ENCODE data around the gene RIN3. TPM values are rescaled to one million over a fixed set of nuclear protein-coding genes. Genes with fewer than 3 reads are reported as not detected.

RIN3 gene
- total RNA-seq, 1 experiment from 2014 or later = 14.8 TPM

GRCh38 chr14:92565718-92566115 is 52.1 kb downstream of the RIN3 start:
- Histone ChIP-seq H2AFZ (no peak overlapping the region), H3K4me2 (peak overlapping the region; percentile 70), H3K27me3 (ENCODE audit: insufficient read depth, low read depth) (no peaks in the 10 kb centered on the region), H4K20me1 (ENCODE audit: insufficient read depth) (no peaks in the 10 kb centered on the region), H3K9me2 (ENCODE audit: insufficient read depth) (no peaks in the 10 kb centered on the region), H3F3A (ENCODE audit: insufficient read depth, low read depth) (peaks cover 37% of the 10 kb centered on the region), H3K27ac (peak overlapping the region; percentile 87), H3K4me1 (replicated peaks; ENCODE audit: insufficient read depth) (peaks cover 52% of the 10 kb centered on the region), H3K36me3 (ENCODE audit: low read depth) (peaks cover 10% of the 10 kb centered on the region; the same call in 1 of the 2 replicates), H3K9me3 (ENCODE audit: insufficient read depth, low read depth) (no peaks in the 10 kb centered on the region; the same call in 1 of the 2 replicates), H3K79me2 (ENCODE audit: low read depth) (peaks cover 42% of the 10 kb centered on the region), H3K4me3 (peak overlapping the region; percentile 30)
- no peak for TF ChIP-seq EZH2 (IDR thresholded peaks at IDR 0.05; ENCODE audit: low read depth)
- no peak for TF ChIP-seq CTCF (conservative IDR thresholded peaks at IDR 0.05)
- ChIA-PET POLR2A (ENCODE audit: unreplicated experiment) (interaction anchor here (0.7 kb wide), 2 partner anchors 29 to 106 kb away, joined by 3 to 4 read pairs; no protein-coding TSS in a partner anchor), CTCF (interaction anchor here (1.0 kb wide), 1 partner anchor 21 kb away, joined by 4 read pairs; no protein-coding TSS in a partner anchor)
- intact Hi-C loops (cut with micrococcal nuclease; ENCODE audit: unreplicated experiment) = loop anchor here (1.0 kb wide), 1 partner anchor 93 kb away; no protein-coding TSS in a partner anchor
- DNase-seq = peak; percentile 60 to 90
- BruUV-seq (replicated peaks) = no TSS peak

- peaks cover 34% of the 10 kb centered on the region for H3K79me2 ChIP-seq (ENCODE audit: low read depth)
- no peaks in the 10 kb centered on the region; the same call in 1 of the 2 replicates for H3K9me3 ChIP-seq (ENCODE audit: insufficient read depth, low read depth)
- H3K4me1 ChIP-seq (replicated peaks; ENCODE audit: insufficient read depth) = peaks cover 46% of the 10 kb centered on the region
- ChIA-PET POLR2A (ENCODE audit: unreplicated experiment) (no interaction called here), CTCF (no interaction called here)
- DNase-seq = no peak
- H3K4me2 ChIP-seq = no peak overlapping the region
- peaks cover 10% of the 10 kb centered on the region; the same call in 1 of the 2 replicates for H3K36me3 ChIP-seq (ENCODE audit: low read depth)
- no peaks in the 10 kb centered on the region for H3K9me2 ChIP-seq (ENCODE audit: insufficient read depth)
- intact Hi-C loops (cut with micrococcal nuclease; ENCODE audit: unreplicated experiment) = no loop called here
- no TSS peak for BruUV-seq (replicated peaks)
- H3K27ac ChIP-seq = no peak overlapping the region
- no peak overlapping the region for H2AFZ ChIP-seq
- no peaks in the 10 kb centered on the region for H4K20me1 ChIP-seq (ENCODE audit: insufficient read depth)
- peaks cover 37% of the 10 kb centered on the region for H3F3A ChIP-seq (ENCODE audit: insufficient read depth, low read depth)
- TF ChIP-seq EZH2 (IDR thresholded peaks at IDR 0.05; ENCODE audit: low read depth) (no peak), CTCF (conservative IDR thresholded peaks at IDR 0.05) (no peak)
- no peak overlapping the region for H3K4me3 ChIP-seq
- no peaks in the 10 kb centered on the region for H3K27me3 ChIP-seq (ENCODE audit: insufficient read depth, low read depth)
Measured at GRCh38 chr14:92567173-92567725, 53.7 kb downstream of the RIN3 start.

DNA sequence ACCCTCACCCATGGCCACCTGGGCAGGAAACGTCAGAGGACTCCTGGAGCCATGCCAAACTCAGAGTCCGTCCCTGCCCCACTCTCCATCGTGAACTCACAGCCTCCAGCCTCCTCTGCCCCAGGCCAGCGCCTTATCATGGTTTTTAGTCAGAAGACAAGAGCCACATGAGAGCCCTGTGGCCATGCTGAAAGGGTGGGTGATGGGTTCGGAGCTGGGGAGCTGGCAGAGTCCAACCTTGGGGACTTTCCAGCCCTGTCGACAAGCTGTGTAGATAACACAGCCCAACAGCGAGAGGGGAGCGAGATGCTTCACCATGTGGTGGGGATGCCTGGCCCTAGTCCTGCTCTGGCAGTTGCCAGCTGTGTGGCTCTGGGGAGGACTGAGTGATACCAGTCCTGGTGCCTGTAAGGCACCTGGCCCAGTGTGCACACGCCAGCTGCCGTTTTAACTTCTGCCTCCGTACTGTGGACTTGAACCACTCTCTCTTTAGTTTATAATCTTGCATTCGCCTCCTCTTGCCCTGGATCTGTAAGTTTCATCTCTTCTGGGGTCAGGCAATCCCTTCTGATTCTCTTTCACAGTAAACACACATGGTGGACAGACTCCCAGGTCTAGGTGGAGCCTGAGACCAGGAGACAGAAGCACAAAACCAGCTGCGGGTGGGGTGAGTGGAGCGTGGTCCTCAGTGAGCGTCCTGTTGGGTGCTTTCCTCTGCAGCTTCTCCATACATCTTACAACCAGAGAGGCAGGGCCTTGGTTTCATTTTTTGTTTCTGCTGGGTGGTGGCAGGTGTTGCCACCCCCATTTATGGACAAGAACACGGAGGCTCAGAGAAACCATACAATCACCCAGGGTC is 55.3 kb downstream of the RIN3 start:
- peaks cover 30% of the 10 kb centered on the region for H3K4me1 ChIP-seq (replicated peaks; ENCODE audit: insufficient read depth)
- TF ChIP-seq EZH2 (IDR thresholded peaks at IDR 0.05; ENCODE audit: low read depth) (no peak), CTCF (conservative IDR thresholded peaks at IDR 0.05) (no peak)
- ChIA-PET POLR2A (ENCODE audit: unreplicated experiment) (interaction anchor here (0.7 kb wide), 1 partner anchor 10 kb away, joined by 3 read pairs; no protein-coding TSS in a partner anchor), CTCF (no interaction called here)
- peaks cover 10% of the 10 kb centered on the region; the same call in 1 of the 2 replicates for H3K36me3 ChIP-seq (ENCODE audit: low read depth)
- no peak overlapping the region for H3K27ac ChIP-seq
- no peak overlapping the region for H3K4me2 ChIP-seq
- peaks cover 20% of the 10 kb centered on the region for H3K79me2 ChIP-seq (ENCODE audit: low read depth)
- no peak for DNase-seq
- intact Hi-C loops (cut with micrococcal nuclease; ENCODE audit: unreplicated experiment) = no loop called here
- no peaks in the 10 kb centered on the region for H3K9me2 ChIP-seq (ENCODE audit: insufficient read depth)
- no peaks in the 10 kb centered on the region for H3K27me3 ChIP-seq (ENCODE audit: insufficient read depth, low read depth)
- H3K9me3 ChIP-seq (ENCODE audit: insufficient read depth, low read depth) = no peaks in the 10 kb centered on the region; the same call in 1 of the 2 replicates
- H2AFZ ChIP-seq = no peak overlapping the region
- H3K4me3 ChIP-seq = no peak overlapping the region
- no TSS peak for BruUV-seq (replicated peaks)
- H4K20me1 ChIP-seq (ENCODE audit: insufficient read depth) = no peaks in the 10 kb centered on the region
- peaks cover 26% of the 10 kb centered on the region for H3F3A ChIP-seq (ENCODE audit: insufficient read depth, low read depth)
